IMR-90 (cell line): Measurements from ENCODE around the gene MED23. TPM values are rescaled to one million over a fixed set of nuclear protein-coding genes. Genes with fewer than 3 reads are reported as not detected.
"Not testable (repeated sequence)": the region's sequence is repeated elsewhere in the genome, so short reads cannot be mapped to it uniquely, and the experiment has no call there.

ENCODE experiments used
- ATAC-seq: fragments of 200-7000 bp; cut with Tn5 transposase; 2 replicates; pipeline ENCODE4 v1.9.1; 2020; ENCODE audit warnings: low read depth, mild to moderate bottlenecking, moderate library complexity
- BruUV-seq: library from RNA; stranded (reverse); fragments of 400-500 nt; replicated peaks from 2 replicates; lab custom pipeline; 2021; lab: Mats Ljungman, UMichigan
- CTCF ChIA-PET: fragments of 300-600 bp; formaldehyde crosslinking; extraction: SDS; loops from one replicate; lab custom pipeline; 2021; ENCODE audit warnings: antibody characterized with exemption; lab: Yijun Ruan, JAX
- POLR2A ChIA-PET: fragments of 300-600 bp; sonication (Branson Sonifier 250); formaldehyde crosslinking; loops from one replicate; lab custom pipeline; 2022; ENCODE audit warnings: antibody characterized with exemption; ENCODE audit not compliant: unreplicated experiment; lab: Charles Lee
- DNase-seq: peaks from one replicate; pipeline ENCODE4 v3.0.0; 2013
- H2AFZ ChIP-seq: replicated peaks from 2 replicates; pipeline ENCODE3; 2013; ENCODE audit warnings: low read length, mild to moderate bottlenecking; ENCODE audit not compliant: poor library complexity
- H2AK5ac ChIP-seq: 2 replicates; pipeline ENCODE4 v1.6.1; 2013; ENCODE audit warnings: low read depth, low read length, inconsistent platforms
- H2AK9ac ChIP-seq: replicated peaks from 2 replicates; pipeline ENCODE3; 2013; ENCODE audit warnings: mild to moderate bottlenecking, low read depth, low read length, moderate library complexity; ENCODE audit not compliant: poor library complexity
- H2BK120ac ChIP-seq: 2 replicates; pipeline ENCODE4 v1.6.1; 2013; ENCODE audit warnings: low read depth, low read length, inconsistent platforms
- H2BK15ac ChIP-seq: 3 replicates; pipeline ENCODE4 v1.6.1; 2013; ENCODE audit warnings: low read depth, low read length, inconsistent platforms
- H2BK20ac ChIP-seq: 2 replicates; pipeline ENCODE4 v1.6.1; 2013; ENCODE audit warnings: low read depth, mild to moderate bottlenecking, inconsistent platforms, low read length, moderate library complexity
- H2BK5ac ChIP-seq: 2 replicates; pipeline ENCODE4 v1.6.1; 2013; ENCODE audit warnings: mild to moderate bottlenecking, low read depth, low read length, inconsistent platforms; ENCODE audit not compliant: poor library complexity, severe bottlenecking
- H3K14ac ChIP-seq: replicated peaks from 2 replicates; pipeline ENCODE4 v1.6.1; 2013; ENCODE audit warnings: low read depth, low read length, inconsistent platforms
- H3K18ac ChIP-seq: 2 replicates; pipeline ENCODE4 v1.6.1; 2013; ENCODE audit warnings: low read depth, low read length, control low read depth
- H3K23ac ChIP-seq: 2 replicates; pipeline ENCODE4 v1.6.1; 2013; ENCODE audit warnings: low read depth, low read length, inconsistent platforms
- H3K27ac ChIP-seq: 2 replicates; pipeline ENCODE4 v1.5.1; 2013; ENCODE audit warnings: mild to moderate bottlenecking, control low read depth, low read length; ENCODE audit not compliant: insufficient read depth
- H3K27me3 ChIP-seq: 2 replicates; pipeline ENCODE4 v1.6.1; 2013; ENCODE audit warnings: low read length; ENCODE audit not compliant: control insufficient read depth, insufficient read depth
- H3K36me3 ChIP-seq: 2 replicates; pipeline ENCODE4 v1.6.1; 2013; ENCODE audit warnings: low read length, mixed read lengths; ENCODE audit not compliant: control insufficient read depth, insufficient read depth
- H3K4ac ChIP-seq: 2 replicates; pipeline ENCODE4 v1.6.1; 2013; ENCODE audit warnings: low read depth, low read length, inconsistent platforms
- H3K4me1 ChIP-seq: 2 replicates; pipeline ENCODE4 v1.6.1; 2013; ENCODE audit warnings: low read length, mixed read lengths; ENCODE audit not compliant: control insufficient read depth, insufficient read depth
- H3K4me2 ChIP-seq: 2 replicates; pipeline ENCODE4 v1.6.1; 2013; ENCODE audit warnings: low read depth, mild to moderate bottlenecking, control low read depth, low read length, moderate library complexity
- H3K4me3 ChIP-seq: 2 replicates; pipeline ENCODE4 v1.5.1; 2013; ENCODE audit warnings: low read depth, mild to moderate bottlenecking, control low read depth, low read length, moderate library complexity; ENCODE audit not compliant: insufficient read depth
- H3K56ac ChIP-seq: 2 replicates; pipeline ENCODE4 v1.6.1; 2013; ENCODE audit warnings: low read length, inconsistent platforms; ENCODE audit not compliant: insufficient read depth; ENCODE audit errors: extremely low read depth
- H3K79me1 ChIP-seq, 2 experiments: 2 replicates each; pipeline ENCODE4 v1.6.1; 2013; ENCODE audit warnings: low read length in 2 of 2, inconsistent platforms in 1 of 2, low read depth in 1 of 2
- H3K9ac ChIP-seq: 2 replicates; pipeline ENCODE4 v1.6.1; 2013; ENCODE audit warnings: low read depth, low read length, control low read depth
- H3K9me1 ChIP-seq: 2 replicates; pipeline ENCODE4 v1.6.1; 2013; ENCODE audit warnings: low read length, inconsistent platforms; ENCODE audit not compliant: insufficient read depth
- H3K9me3 ChIP-seq: 2 replicates; pipeline ENCODE4 v1.6.1; 2013; ENCODE audit warnings: low read length; ENCODE audit not compliant: control insufficient read depth, insufficient read depth
- H4K20me1 ChIP-seq: 2 replicates; pipeline ENCODE4 v1.6.1; 2013; ENCODE audit warnings: low read length, inconsistent platforms; ENCODE audit not compliant: insufficient read depth
- H4K5ac ChIP-seq: 2 replicates; pipeline ENCODE4 v1.6.1; 2013; ENCODE audit warnings: mild to moderate bottlenecking, low read depth, low read length, control low read depth
- H4K8ac ChIP-seq, 2 experiments: 2 replicates each; pipeline ENCODE4 v1.6.1; 2013; ENCODE audit warnings: low read depth in 2 of 2, low read length in 2 of 2, control low read depth in 1 of 2, inconsistent platforms in 1 of 2
- H4K91ac ChIP-seq: 2 replicates; pipeline ENCODE4 v1.6.1; 2013; ENCODE audit warnings: low read depth, low read length, inconsistent platforms; ENCODE audit not compliant: insufficient read depth
- WGBS, 2 experiments: methylation state at CpG; one replicate each; pipeline versions ENCODE4 v1.1.5 to v1.1.7; 2013; ENCODE audit warnings: missing lambda C conversion rate in 2 of 2; ENCODE audit not compliant: insufficient read length in 1 of 2; ENCODE audit errors: extremely low coverage in 2 of 2; 5-methylcytosine and 5-hydroxymethylcytosine counted together
- dilution Hi-C: fragments of 300-500 bp; cut with HindIII; formaldehyde crosslinking; loops from one replicate; pipeline ENCODE4 v1.14.3; 2018; ENCODE audit warnings: low sequenced_read_pairs; ENCODE audit not compliant: unreplicated experiment
- in situ Hi-C: fragments of 300-500 bp; cut with MboI; formaldehyde crosslinking; loops from 3 replicates; pipeline ENCODE4 v1.14.3; 2019; ENCODE audit warnings: low sequenced_read_pairs, inconsistent platforms, mixed read lengths
- intact Hi-C: fragments of 100-400 bp; cut with micrococcal nuclease; formaldehyde crosslinking; loops from 2 replicates; pipeline ENCODE4 v1.10.0; 2022
- polyA plus RNA-seq, 3 experiments: library from polyadenylated mRNA; depleted of rRNA; stranded (reverse); fragments of >200 nt; gene quantifications; 2 replicates each; pipeline ENCODE4 v1.2.3, GENCODE V29; 2012; ENCODE audit warnings: low replicate concordance in 1 of 3
- total RNA-seq: library from RNA; depleted of rRNA; stranded (reverse); fragments of >200 nt; gene quantifications from 2 replicates; pipeline ENCODE4 v1.2.3, GENCODE V29; 2012

MED23 gene
- total and polyA plus RNA-seq, 2 of the 4 experiments (the other 2 are of a cell fraction) = 16.0 to 40.7 TPM

GRCh38 chr6:131530936-131531335 lies 97.1 kb downstream of the MED23 start:
- POLR2A ChIA-PET, H3K9ac ChIP-seq, H3K9me1 ChIP-seq, H4K5ac ChIP-seq, H3K27ac ChIP-seq, H3K36me3 ChIP-seq, H4K20me1 ChIP-seq, H2BK20ac ChIP-seq, H2AK5ac ChIP-seq, H3K56ac ChIP-seq, dilution Hi-C loops, H4K91ac ChIP-seq, H3K14ac ChIP-seq, H3K18ac ChIP-seq, H3K4ac ChIP-seq, H2BK120ac ChIP-seq, DNase-seq, H3K79me1 ChIP-seq, intact Hi-C loops, CTCF ChIA-PET, H2BK15ac ChIP-seq, H3K9me3 ChIP-seq, H3K23ac ChIP-seq, H4K8ac ChIP-seq, H2BK5ac ChIP-seq, H3K4me2 ChIP-seq, ATAC-seq, BruUV-seq, H3K27me3 ChIP-seq, H3K4me1 ChIP-seq, H3K4me3 ChIP-seq, H2AFZ ChIP-seq, H2AK9ac ChIP-seq: not testable (repeated sequence)
- no CpG with 5 or more reads among the region's 5 CpGs for WGBS, 2 experiments
- in situ Hi-C loops = loop anchor here (10.0 kb wide), 1 partner anchor 646 kb away; no protein-coding TSS in a partner anchor
